HCT116 (cell line): ENCODE results near the gene SKI. TPM values are rescaled to one million over a fixed set of nuclear protein-coding genes. Genes with fewer than 3 reads are reported as not detected.

Experiments used
- ATAC-seq: fragments of 200-7000 bp; cut with Tn5 transposase; 2 replicates; pipeline ENCODE4 v1.9.1; 2020; ENCODE audit warnings: mild to moderate bottlenecking, moderate library complexity
- BruUV-seq: library from RNA; stranded (reverse); fragments of 400-500 nt; replicated peaks from 2 replicates; lab custom pipeline; 2021; lab: Mats Ljungman, UMichigan
- CTCF ChIA-PET: fragments of 300-600 bp; sonication (Branson Sonifier 250); formaldehyde crosslinking; loops from one replicate; lab custom pipeline; 2021; ENCODE audit warnings: antibody characterized with exemption; lab: Charles Lee
- POLR2A ChIA-PET: fragments of 300-600, 350-600 bp; sonication (Branson Sonifier 250); formaldehyde crosslinking; loops from one replicate; lab custom pipeline; 2021; ENCODE audit warnings: antibody characterized with exemption; lab: Charles Lee
- RAD21 ChIA-PET, 2 experiments: fragments of 300-600 bp; sonication (Branson Sonifier 250); formaldehyde crosslinking; loops; one replicate each; lab custom pipeline; 2023; ENCODE audit warnings: low total read pairs in 2 of 2; ENCODE audit not compliant: uncharacterized antibody in 2 of 2, unreplicated experiment in 2 of 2, low non-redundant PET in 1 of 2; lab: Charles Lee
- DNase-seq: peaks from one replicate; pipeline ENCODE4 v3.0.0-alpha.2; 2010; ENCODE audit warnings: low read depth, low spot score
- H2AFZ ChIP-seq: fragments of 200-600 bp; shearing (Covaris generic), sonication (generic); 2 replicates; pipeline ENCODE4 v1.6.1; 2017; ENCODE audit warnings: low read depth, mixed run types, mixed read lengths, antibody characterized with exemption, low read length; ENCODE audit not compliant: poor library complexity, severe bottlenecking
- H3K27ac ChIP-seq: 2 replicates; pipeline ENCODE4 v1.5.1; 2012; ENCODE audit warnings: low read depth, low read length
- H3K27me3 ChIP-seq: fragments of 200-600 bp; sonication (generic); 2 replicates; pipeline ENCODE4 v1.6.1; 2016; ENCODE audit warnings: mixed run types, low read length, mixed read lengths; ENCODE audit not compliant: insufficient read depth
- H3K36me3 ChIP-seq, 2 experiments: fragments of 200-500 bp in 1 of 2; fragments of 200-600 bp in 1 of 2; sonication (Bioruptor generic) in 1 of 2; sonication (generic) in 1 of 2; 2 replicates each; pipeline versions ENCODE4 v1.5.1 to v1.6.1; 2014 to 2016; ENCODE audit warnings: low read length in 2 of 2, inconsistent platforms in 1 of 2, mixed read lengths in 1 of 2, mixed run types in 1 of 2; ENCODE audit not compliant: insufficient read depth in 2 of 2, control insufficient read depth in 1 of 2
- H3K4me1 ChIP-seq, 2 experiments: fragments of 200-600 bp in 1 of 2; sonication (generic) in 1 of 2; 2 replicates each; pipeline versions ENCODE4 v1.5.1 to v1.6.1; 2012 to 2017; ENCODE audit warnings: low read length in 2 of 2, inconsistent platforms in 1 of 2, mild to moderate bottlenecking in 1 of 2, mixed read lengths in 1 of 2, mixed run types in 1 of 2, moderate library complexity in 1 of 2; ENCODE audit not compliant: insufficient read depth in 2 of 2, control insufficient read depth in 1 of 2
- H3K4me2 ChIP-seq: fragments of 200-600 bp; sonication (generic); 2 replicates; pipeline ENCODE4 v1.6.1; 2017; ENCODE audit warnings: mixed run types, low read length, mixed read lengths
- H3K4me3 ChIP-seq, 2 experiments: fragments of 200-600 bp in 1 of 2; sonication (generic) in 1 of 2; replicated peaks in 1 of 2; 2 replicates each; pipeline ENCODE4 v1.5.1; 2011 to 2016; ENCODE audit warnings: low read length in 2 of 2, control low read depth in 1 of 2, low read depth in 1 of 2, mild to moderate bottlenecking in 1 of 2, mixed read lengths in 1 of 2, mixed run types in 1 of 2
- H3K79me2 ChIP-seq: fragments of 200-600 bp; sonication (generic); 2 replicates; pipeline ENCODE4 v1.6.1; 2017; ENCODE audit warnings: mild to moderate bottlenecking, mixed run types, low read length, moderate library complexity, mixed read lengths; ENCODE audit not compliant: insufficient read depth
- H3K9ac ChIP-seq: fragments of 200-600 bp; sonication (generic); 2 replicates; pipeline ENCODE4 v1.6.1; 2016; ENCODE audit warnings: low read length, mixed read lengths
- H3K9me2 ChIP-seq: fragments of 200-600 bp; sonication (generic), shearing (Covaris generic); 2 replicates; pipeline ENCODE4 v1.6.1; 2017; ENCODE audit warnings: mixed run types, mild to moderate bottlenecking, moderate library complexity; ENCODE audit not compliant: insufficient read depth
- H3K9me3 ChIP-seq, 2 experiments: fragments of 200-500 bp in 1 of 2; fragments of 200-600 bp in 1 of 2; sonication (Bioruptor generic) in 1 of 2; sonication (generic) in 1 of 2; 2 replicates each; pipeline ENCODE4 v1.6.1; 2014 to 2017; ENCODE audit warnings: low read length in 2 of 2, mixed read lengths in 2 of 2, inconsistent platforms in 1 of 2, low read depth in 1 of 2, mild to moderate bottlenecking in 1 of 2, mixed run types in 1 of 2, moderate library complexity in 1 of 2; ENCODE audit not compliant: control insufficient read depth in 1 of 2, insufficient read depth in 1 of 2
- H4K20me1 ChIP-seq: fragments of 200-600 bp; sonication (generic), shearing (Covaris generic); 2 replicates; pipeline ENCODE4 v1.6.1; 2017; ENCODE audit warnings: mixed run types, mild to moderate bottlenecking, moderate library complexity; ENCODE audit not compliant: insufficient read depth
- CEBPB ChIP-seq: IDR thresholded peaks from 2 replicates; pipeline ENCODE4 v1.6.1; 2012; ENCODE audit warnings: low read depth
- EZH2 ChIP-seq: fragments of 200-600 bp; sonication (generic); IDR thresholded peaks from 2 replicates; pipeline ENCODE4 v1.6.1; 2017; ENCODE audit warnings: antibody characterized with exemption, mixed run types
- EZH2phosphoT487 ChIP-seq: fragments of 200-600 bp; IDR thresholded peaks from 2 replicates; pipeline ENCODE4 v1.6.1; 2018; ENCODE audit warnings: antibody characterized with exemption, borderline replicate concordance
- FOSL1 ChIP-seq: IDR thresholded peaks from 2 replicates; pipeline ENCODE4 v1.6.1; 2012; ENCODE audit warnings: low read depth
- JUND ChIP-seq: IDR thresholded peaks from 2 replicates; pipeline ENCODE4 v1.6.1; 2012
- SP1 ChIP-seq: IDR thresholded peaks from 2 replicates; pipeline ENCODE4 v1.6.1; 2012; ENCODE audit warnings: low read depth
- SRF ChIP-seq: IDR thresholded peaks from 2 replicates; pipeline ENCODE4 v1.6.1; 2012; ENCODE audit warnings: low read depth
- TCF7L2 ChIP-seq: IDR thresholded peaks from 2 replicates; pipeline ENCODE4 v1.7.0; 2011; ENCODE audit warnings: borderline replicate concordance, inconsistent platforms; ENCODE audit not compliant: insufficient read depth, insufficient read length; ENCODE audit errors: extremely low read depth
- ZFX ChIP-seq: fragments of 450-650 bp; IDR thresholded peaks from 2 replicates; pipeline ENCODE4 v1.6.1; 2017
- intact Hi-C: fragments of 100-400 bp; cut with micrococcal nuclease; formaldehyde crosslinking; loops from 2 replicates; pipeline ENCODE4 v1.10.0; 2022
- total RNA-seq: library from RNA; stranded (reverse); gene quantifications from one replicate; pipeline ENCODE4 v1.2.1, GENCODE V29; 2021; ENCODE audit not compliant: unreplicated experiment
- TF ChIP-seq, protein P1 (sequence below): IDR thresholded peaks from 2 replicates; pipeline ENCODE4 v1.6.1; 2012
- TF ChIP-seq, protein P2 (sequence below): IDR thresholded peaks from 2 replicates; pipeline ENCODE4 v1.6.1; 2012; ENCODE audit warnings: low read depth

SKI gene
- total RNA-seq, 1 experiment from 2014 or later = 56.2 TPM

DNA sequence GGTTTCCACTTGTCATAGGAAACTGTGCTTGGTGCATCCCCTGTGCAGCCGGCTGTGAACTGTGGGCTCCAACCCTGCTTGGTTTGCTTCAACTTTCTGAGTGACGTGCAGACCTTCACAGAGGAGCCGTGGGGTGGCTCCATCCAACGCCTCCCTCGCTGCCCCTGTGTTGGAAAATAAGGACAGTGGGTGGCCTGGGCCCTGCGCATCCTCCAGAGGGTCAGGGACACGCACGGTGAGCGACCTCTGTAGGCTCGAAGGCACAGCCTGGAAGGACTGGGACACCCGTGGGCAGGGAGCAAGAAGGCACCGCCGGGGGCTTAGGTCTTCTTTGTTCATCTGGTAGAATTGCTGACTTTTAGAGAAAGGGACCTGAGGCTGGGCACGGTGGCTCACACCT, 27.1 kb upstream of the SKI start (continued):
- TF ChIP-seq EZH2phosphoT487 (no peak), SRF (no peak), JUND (no peak), TCF7L2 (no peak), CEBPB (no peak)
- TF ChIP-seq, protein P1, sequence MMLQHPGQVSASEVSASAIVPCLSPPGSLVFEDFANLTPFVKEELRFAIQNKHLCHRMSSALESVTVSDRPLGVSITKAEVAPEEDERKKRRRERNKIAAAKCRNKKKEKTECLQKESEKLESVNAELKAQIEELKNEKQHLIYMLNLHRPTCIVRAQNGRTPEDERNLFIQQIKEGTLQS = no peak
- TF ChIP-seq, protein P2, sequence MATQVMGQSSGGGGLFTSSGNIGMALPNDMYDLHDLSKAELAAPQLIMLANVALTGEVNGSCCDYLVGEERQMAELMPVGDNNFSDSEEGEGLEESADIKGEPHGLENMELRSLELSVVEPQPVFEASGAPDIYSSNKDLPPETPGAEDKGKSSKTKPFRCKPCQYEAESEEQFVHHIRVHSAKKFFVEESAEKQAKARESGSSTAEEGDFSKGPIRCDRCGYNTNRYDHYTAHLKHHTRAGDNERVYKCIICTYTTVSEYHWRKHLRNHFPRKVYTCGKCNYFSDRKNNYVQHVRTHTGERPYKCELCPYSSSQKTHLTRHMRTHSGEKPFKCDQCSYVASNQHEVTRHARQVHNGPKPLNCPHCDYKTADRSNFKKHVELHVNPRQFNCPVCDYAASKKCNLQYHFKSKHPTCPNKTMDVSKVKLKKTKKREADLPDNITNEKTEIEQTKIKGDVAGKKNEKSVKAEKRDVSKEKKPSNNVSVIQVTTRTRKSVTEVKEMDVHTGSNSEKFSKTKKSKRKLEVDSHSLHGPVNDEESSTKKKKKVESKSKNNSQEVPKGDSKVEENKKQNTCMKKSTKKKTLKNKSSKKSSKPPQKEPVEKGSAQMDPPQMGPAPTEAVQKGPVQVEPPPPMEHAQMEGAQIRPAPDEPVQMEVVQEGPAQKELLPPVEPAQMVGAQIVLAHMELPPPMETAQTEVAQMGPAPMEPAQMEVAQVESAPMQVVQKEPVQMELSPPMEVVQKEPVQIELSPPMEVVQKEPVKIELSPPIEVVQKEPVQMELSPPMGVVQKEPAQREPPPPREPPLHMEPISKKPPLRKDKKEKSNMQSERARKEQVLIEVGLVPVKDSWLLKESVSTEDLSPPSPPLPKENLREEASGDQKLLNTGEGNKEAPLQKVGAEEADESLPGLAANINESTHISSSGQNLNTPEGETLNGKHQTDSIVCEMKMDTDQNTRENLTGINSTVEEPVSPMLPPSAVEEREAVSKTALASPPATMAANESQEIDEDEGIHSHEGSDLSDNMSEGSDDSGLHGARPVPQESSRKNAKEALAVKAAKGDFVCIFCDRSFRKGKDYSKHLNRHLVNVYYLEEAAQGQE = no peak

DNA sequence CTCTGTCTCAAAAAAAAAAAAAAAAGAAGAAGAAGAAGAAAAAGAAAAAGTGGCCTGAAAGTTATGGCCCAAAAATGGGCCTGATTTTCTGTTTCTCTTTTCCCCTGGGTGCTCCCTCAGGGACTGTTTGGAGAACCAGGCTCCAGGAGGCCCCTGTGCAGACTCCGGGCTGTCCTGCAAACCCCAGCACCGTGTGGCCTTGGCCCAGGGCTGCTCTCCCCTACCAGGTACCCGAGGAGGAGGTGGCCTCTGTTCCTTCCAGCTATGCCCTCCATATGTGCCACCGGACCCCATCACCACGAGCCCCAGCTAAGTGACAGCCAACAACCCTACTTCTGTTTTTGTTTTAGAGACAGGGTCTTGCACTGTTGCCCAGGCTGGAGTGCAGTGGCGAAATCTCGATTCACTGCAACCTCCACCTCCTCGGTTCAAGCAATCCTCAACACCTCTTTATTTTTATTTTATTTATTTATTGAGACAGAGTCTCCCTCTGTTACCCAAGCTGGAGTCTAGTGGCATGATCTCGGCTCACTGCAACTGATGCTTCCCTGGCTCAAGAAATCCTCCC, 26.0 kb upstream of the SKI start:
- Histone ChIP-seq H3K4me3 (no peak overlapping the region), H4K20me1 (no peaks in the 10 kb centered on the region)
- CTCF ChIA-PET = interaction anchor here (1.6 kb wide), 1 partner anchor 180 kb away, joined by 7 read pairs; no protein-coding TSS in a partner anchor
- no TSS peak for BruUV-seq
- TF ChIP-seq ZFX (no peak), SP1 (no peak), FOSL1 (no peak), EZH2 (no peak)
- TF ChIP-seq, all 23 proteins: peak for 0
- H3K27me3 ChIP-seq = no peaks in the 10 kb centered on the region
- ATAC-seq = no peak
- RAD21 ChIA-PET = no interaction called here
- H3K4me1 ChIP-seq = peaks cover 16 to 34% of the 10 kb centered on the region in 2 experiments; a peak in 3 of 4 replicates
- no peaks in the 10 kb centered on the region for H3K9me2 ChIP-seq
- H3K4me2 ChIP-seq = no peak overlapping the region
- DNase-seq = no peak
- no peak overlapping the region for H3K9ac ChIP-seq
- H3K27ac ChIP-seq = no peak overlapping the region
- no peaks in the 10 kb centered on the region for H3K9me3 ChIP-seq
- POLR2A ChIA-PET = no interaction called here
- H2AFZ ChIP-seq = no peak overlapping the region
- H3K36me3 ChIP-seq = no peaks in the 10 kb centered on the region
- no peaks in the 10 kb centered on the region for H3K79me2 ChIP-seq
- intact Hi-C loops = no loop called here
